CD14-positive monocyte (primary cell): ENCODE measurements around the gene EXOC6B. TPM values are rescaled to one million over a fixed set of nuclear protein-coding genes. Genes with fewer than 3 reads are reported as not detected.

Experiments used
- DNase-seq, 3 donors: peaks; one replicate each; pipeline ENCODE4 v3.0.0-alpha.2; 2011 to 2022
- H2AFZ ChIP-seq: 2 replicates; pipeline ENCODE4 v1.6.0; 2012; ENCODE audit warnings: mild to moderate bottlenecking, low read depth, low read length, inconsistent platforms; ENCODE audit not compliant: insufficient read depth, poor library complexity, severe bottlenecking
- H3K27ac ChIP-seq, 2 donors: 1 replicate in 1 of 2; 2 replicates in 1 of 2; pipeline ENCODE4 v1.5.1; 2012 to 2013; ENCODE audit warnings: low read length in 2 of 2, control low read depth in 1 of 2, inconsistent platforms in 1 of 2, low read depth in 1 of 2, mild to moderate bottlenecking in 1 of 2
- H3K27me3 ChIP-seq, 2 donors: one replicate each; pipeline versions ENCODE4 v1.6.0 to v1.6.1; 2011 to 2013; ENCODE audit warnings: low read length in 2 of 2; ENCODE audit not compliant: control insufficient read depth in 2 of 2, insufficient read depth in 2 of 2
- H3K36me3 ChIP-seq, 2 donors: replicated peaks in 1 of 2; 1 replicate in 1 of 2; 2 replicates in 1 of 2; pipeline versions ENCODE4 v1.5.1 to v1.6.1; 2012 to 2013; ENCODE audit warnings: low read length in 2 of 2, control low read depth in 1 of 2, inconsistent platforms in 1 of 2, mild to moderate bottlenecking in 1 of 2; ENCODE audit not compliant: insufficient read depth in 2 of 2, control insufficient read depth in 1 of 2
- H3K4me1 ChIP-seq, 2 donors: 1 replicate in 1 of 2; 2 replicates in 1 of 2; pipeline versions ENCODE4 v1.5.1 to v1.6.1; 2012 to 2013; ENCODE audit warnings: low read length in 2 of 2, control low read depth in 1 of 2, inconsistent platforms in 1 of 2, mild to moderate bottlenecking in 1 of 2, moderate library complexity in 1 of 2; ENCODE audit not compliant: insufficient read depth in 2 of 2, control insufficient read depth in 1 of 2
- H3K4me2 ChIP-seq: replicated peaks from 2 replicates; pipeline ENCODE3; 2012; ENCODE audit warnings: low read length, moderate library complexity, mild to moderate bottlenecking; ENCODE audit not compliant: poor library complexity, severe bottlenecking; ENCODE audit errors: extremely low read depth
- H3K4me3 ChIP-seq, 3 experiments: fragments of 200-600 bp in 1 of 3; sonication (generic) in 1 of 3; replicated peaks in 1 of 3; 1 replicate in 2 of 3; 2 replicates in 1 of 3; pipeline ENCODE4 v1.5.1; 2011 to 2013; ENCODE audit warnings: low read length in 3 of 3, mild to moderate bottlenecking in 3 of 3, control low read depth in 2 of 3, low read depth in 2 of 3, inconsistent platforms in 1 of 3, moderate library complexity in 1 of 3
- H3K79me2 ChIP-seq: 2 replicates; pipeline ENCODE4 v1.6.0; 2012; ENCODE audit warnings: mild to moderate bottlenecking, control low read depth, inconsistent platforms, low read length, moderate library complexity; ENCODE audit not compliant: insufficient read depth
- H3K9ac ChIP-seq: 2 replicates; pipeline ENCODE4 v1.6.0; 2017; ENCODE audit warnings: low read length, mild to moderate bottlenecking; ENCODE audit not compliant: insufficient read depth, poor library complexity, severe bottlenecking
- H3K9me3 ChIP-seq, 2 donors: replicated peaks in 1 of 2; 1 replicate in 1 of 2; 2 replicates in 1 of 2; pipeline versions ENCODE4 v1.5.1 to v1.6.1; 2012 to 2013; ENCODE audit warnings: low read length in 2 of 2, control low read depth in 1 of 2; ENCODE audit not compliant: control insufficient read depth in 1 of 2, insufficient read depth in 1 of 2
- H4K20me1 ChIP-seq: 2 replicates; pipeline ENCODE4 v1.6.0; 2012; ENCODE audit warnings: mild to moderate bottlenecking, low read length, control low read depth, moderate library complexity; ENCODE audit not compliant: insufficient read depth
- H3K27ac Mint-ChIP-seq, 7 donors: one replicate each; pipeline ENCODE4 v1.8.0; 2020; ENCODE audit warnings: mild to moderate bottlenecking in 7 of 7, mixed read lengths in 7 of 7, moderate library complexity in 6 of 7, inconsistent platforms in 2 of 7
- H3K27me3 Mint-ChIP-seq, 3 donors: one replicate each; pipeline ENCODE4 v1.8.0; 2021 to 2022; ENCODE audit warnings: low read depth in 3 of 3, mild to moderate bottlenecking in 3 of 3, mixed read lengths in 3 of 3, moderate library complexity in 3 of 3, inconsistent platforms in 1 of 3
- H3K36me3 Mint-ChIP-seq, 2 donors: one replicate each; pipeline ENCODE4 v1.8.0; 2020; ENCODE audit warnings: mixed read lengths in 2 of 2, inconsistent platforms in 1 of 2, mild to moderate bottlenecking in 1 of 2
- H3K4me1 Mint-ChIP-seq: one replicate; pipeline ENCODE4 v1.8.0; 2020; ENCODE audit warnings: mild to moderate bottlenecking, mixed read lengths
- H3K4me3 Mint-ChIP-seq, 2 donors: one replicate each; pipeline ENCODE4 v1.8.0; 2020; ENCODE audit warnings: mild to moderate bottlenecking in 2 of 2, mixed read lengths in 2 of 2, moderate library complexity in 1 of 2
- H3K9me3 Mint-ChIP-seq, 7 donors: one replicate each; pipeline ENCODE4 v1.8.0; 2020 to 2022; ENCODE audit warnings: mixed read lengths in 7 of 7, mild to moderate bottlenecking in 6 of 7, moderate library complexity in 6 of 7, inconsistent platforms in 2 of 7
- WGBS: methylation state at CpG from one replicate; pipeline ENCODE4 v1.1.5; 2013; ENCODE audit warnings: missing lambda C conversion rate; ENCODE audit not compliant: insufficient coverage; 5-methylcytosine and 5-hydroxymethylcytosine counted together
- intact Hi-C, 2 donors: fragments of 100-400 bp; cut with micrococcal nuclease; formaldehyde crosslinking; loops; one replicate each; pipeline versions ENCODE4 v1.15.0 to v1.15.1; 2023
- polyA plus RNA-seq, 3 donors: library from polyadenylated mRNA; depleted of rRNA in 1 of 3; unstranded in 2 of 3; stranded (reverse) in 1 of 3; fragments of 300-500 nt in 2 of 3; fragments of >200 nt in 1 of 3; fragmentation: Illumina TruSeq in 2 of 3; gene quantifications; 1 replicate in 2 of 3; 2 replicates in 1 of 3; pipeline ENCODE4 v1.2.3, GENCODE V29; 2012 to 2021
- TF ChIP-seq, protein P1 (sequence below): fragments of 200-600 bp; IDR thresholded peaks from one replicate; pipeline ENCODE4 v1.8.0; 2022; ENCODE audit warnings: antibody characterized with exemption, mild to moderate bottlenecking

Gene EXOC6B
- polyA plus RNA-seq, 3 donors = 1.8 to 2.8 (median 2.1) TPM

DNA sequence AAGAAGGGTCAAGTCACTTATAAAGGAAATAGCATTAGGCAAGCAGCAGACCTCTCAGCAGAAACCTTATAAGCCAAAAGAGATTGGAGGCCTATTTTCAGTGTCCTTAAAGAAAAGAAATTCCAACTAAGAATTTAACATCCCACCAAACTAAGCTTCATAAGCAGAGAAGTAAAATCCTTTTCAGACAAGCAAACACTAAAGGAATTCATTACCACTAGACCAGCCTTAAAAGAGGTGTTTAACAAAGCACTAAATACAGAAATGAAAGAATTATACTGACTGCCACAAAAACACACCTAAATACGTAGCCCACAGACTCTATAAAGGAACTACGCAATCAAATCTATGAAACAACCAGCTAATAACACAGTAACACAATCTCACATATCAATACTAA is 160.4 kb downstream of the EXOC6B start:
- no peak for DNase-seq
- intact Hi-C loops = no loop called here
- no peak overlapping the region for H3K4me2 ChIP-seq
- no peak overlapping the region for H3K27ac ChIP-seq
- H3K36me3 ChIP-seq = no peaks in the 10 kb centered on the region
- WGBS = 100% methylated on average over 1 of the region's 2 CpGs
- no peaks in the 10 kb centered on the region for H3K36me3 Mint-ChIP-seq
- no peaks in the 10 kb centered on the region for H3K27me3 ChIP-seq
- H2AFZ ChIP-seq = no peak overlapping the region
- no peaks in the 10 kb centered on the region for H3K4me1 Mint-ChIP-seq
- TF ChIP-seq, protein P1, sequence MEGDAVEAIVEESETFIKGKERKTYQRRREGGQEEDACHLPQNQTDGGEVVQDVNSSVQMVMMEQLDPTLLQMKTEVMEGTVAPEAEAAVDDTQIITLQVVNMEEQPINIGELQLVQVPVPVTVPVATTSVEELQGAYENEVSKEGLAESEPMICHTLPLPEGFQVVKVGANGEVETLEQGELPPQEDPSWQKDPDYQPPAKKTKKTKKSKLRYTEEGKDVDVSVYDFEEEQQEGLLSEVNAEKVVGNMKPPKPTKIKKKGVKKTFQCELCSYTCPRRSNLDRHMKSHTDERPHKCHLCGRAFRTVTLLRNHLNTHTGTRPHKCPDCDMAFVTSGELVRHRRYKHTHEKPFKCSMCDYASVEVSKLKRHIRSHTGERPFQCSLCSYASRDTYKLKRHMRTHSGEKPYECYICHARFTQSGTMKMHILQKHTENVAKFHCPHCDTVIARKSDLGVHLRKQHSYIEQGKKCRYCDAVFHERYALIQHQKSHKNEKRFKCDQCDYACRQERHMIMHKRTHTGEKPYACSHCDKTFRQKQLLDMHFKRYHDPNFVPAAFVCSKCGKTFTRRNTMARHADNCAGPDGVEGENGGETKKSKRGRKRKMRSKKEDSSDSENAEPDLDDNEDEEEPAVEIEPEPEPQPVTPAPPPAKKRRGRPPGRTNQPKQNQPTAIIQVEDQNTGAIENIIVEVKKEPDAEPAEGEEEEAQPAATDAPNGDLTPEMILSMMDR = no peak
- peaks cover 21 to 33% of the 10 kb centered on the region in 2 donors for H3K9me3 ChIP-seq
- H3K9ac ChIP-seq = no peak overlapping the region
- no peak overlapping the region for H3K4me3 Mint-ChIP-seq
- peaks cover 13 to 34% (median 25%) of the 10 kb centered on the region in 7 donors for H3K9me3 Mint-ChIP-seq
- H3K79me2 ChIP-seq = no peaks in the 10 kb centered on the region
- no peaks in the 10 kb centered on the region for H3K4me1 ChIP-seq
- H4K20me1 ChIP-seq = no peaks in the 10 kb centered on the region
- no peak overlapping the region for H3K4me3 ChIP-seq
- peaks cover 0 to 3% (median 0%) of the 10 kb centered on the region in 3 donors for H3K27me3 Mint-ChIP-seq
- no peak overlapping the region for H3K27ac Mint-ChIP-seq

DNA sequence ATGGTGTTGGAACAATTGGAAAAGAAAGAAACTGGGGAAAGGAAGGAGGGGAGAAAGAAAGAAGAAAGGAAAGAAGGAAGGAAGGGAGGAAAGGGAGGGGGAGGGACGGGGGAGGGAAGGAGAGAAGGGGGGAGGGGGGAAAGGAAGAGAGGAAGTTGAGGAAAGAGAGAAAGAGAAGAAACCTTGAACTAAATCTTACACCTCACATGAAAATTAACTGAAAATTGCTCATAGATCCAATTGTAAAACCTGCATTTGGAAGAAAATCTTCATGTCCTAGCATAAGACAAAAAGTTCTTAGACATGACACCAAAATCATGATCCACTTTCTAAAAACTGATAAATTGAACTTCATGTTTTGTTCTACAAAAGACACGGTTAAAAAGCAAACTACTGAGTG is 163.8 kb downstream of the EXOC6B start:
- no CpG with 5 or more reads among the region's 2 CpGs for WGBS

More for the DNA sequence above, 163.8 kb downstream of the EXOC6B start:
- Mint-ChIP-seq H3K4me3 (no peak overlapping the region), H3K4me1 (no peaks in the 10 kb centered on the region), H3K27ac (no peak overlapping the region), H3K27me3 (peaks cover 0 to 3% (median 0%) of the 10 kb centered on the region in 3 donors), H3K9me3 (peaks cover 10 to 25% (median 21%) of the 10 kb centered on the region in 7 donors), H3K36me3 (no peaks in the 10 kb centered on the region)
- H3K79me2 ChIP-seq = no peaks in the 10 kb centered on the region
- H3K27ac ChIP-seq = no peak overlapping the region
- no peak overlapping the region for H3K4me2 ChIP-seq
- intact Hi-C loops = no loop called here
- H3K4me1 ChIP-seq = no peaks in the 10 kb centered on the region
- H2AFZ ChIP-seq = no peak overlapping the region
- H3K27me3 ChIP-seq = no peaks in the 10 kb centered on the region
- peaks cover 18 to 20% of the 10 kb centered on the region in 2 donors for H3K9me3 ChIP-seq
- H3K36me3 ChIP-seq = no peaks in the 10 kb centered on the region
- no peak overlapping the region for H3K9ac ChIP-seq
- TF ChIP-seq, protein P1 = no peak
- no peak overlapping the region for H3K4me3 ChIP-seq
- no peaks in the 10 kb centered on the region for H4K20me1 ChIP-seq
- no peak for DNase-seq
